ENCODE measurements around the gene TMEM123.

TMEM123 gene

DNA sequence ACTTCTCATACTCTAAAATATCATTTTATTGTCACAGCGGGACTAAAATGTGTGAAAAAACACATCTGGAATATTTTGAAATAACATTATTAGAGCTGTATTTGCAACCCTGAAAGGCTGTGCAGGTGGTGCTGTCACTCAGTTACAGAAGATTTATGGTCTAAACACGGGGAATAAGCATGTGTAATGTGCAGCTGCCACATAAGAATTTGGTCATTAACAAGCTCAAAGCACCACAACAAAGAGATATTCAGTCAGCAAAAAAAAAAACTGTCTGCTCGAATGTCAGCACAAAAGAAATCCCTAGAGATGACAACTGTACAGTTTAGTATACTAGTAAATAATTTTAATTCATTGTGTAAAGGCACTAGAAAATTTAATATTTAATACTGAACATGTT, 31.3 kb downstream of the TMEM123 start:
- DNase-seq = no peak

DNA sequence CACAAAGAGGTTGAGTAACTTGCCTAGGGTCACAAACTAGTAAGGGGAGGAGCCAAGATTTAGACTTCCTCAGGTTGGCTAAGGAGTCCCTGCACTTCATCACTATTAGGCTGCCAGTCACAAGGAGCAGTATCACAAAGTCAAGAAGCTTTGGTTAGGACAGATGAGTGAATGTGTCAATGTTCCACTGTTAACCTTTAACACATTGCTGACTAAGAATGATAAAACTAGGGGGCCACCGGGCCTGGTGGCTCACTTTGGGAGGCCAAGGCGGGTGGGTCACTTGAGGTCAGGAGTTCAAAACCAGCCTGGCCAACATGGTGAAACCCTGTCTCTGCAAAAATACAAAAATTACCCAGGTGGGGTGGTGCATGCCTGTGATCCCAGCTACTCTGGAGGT, 32.0 kb downstream of the TMEM123 start:
- DNase-seq = no peak

DNA sequence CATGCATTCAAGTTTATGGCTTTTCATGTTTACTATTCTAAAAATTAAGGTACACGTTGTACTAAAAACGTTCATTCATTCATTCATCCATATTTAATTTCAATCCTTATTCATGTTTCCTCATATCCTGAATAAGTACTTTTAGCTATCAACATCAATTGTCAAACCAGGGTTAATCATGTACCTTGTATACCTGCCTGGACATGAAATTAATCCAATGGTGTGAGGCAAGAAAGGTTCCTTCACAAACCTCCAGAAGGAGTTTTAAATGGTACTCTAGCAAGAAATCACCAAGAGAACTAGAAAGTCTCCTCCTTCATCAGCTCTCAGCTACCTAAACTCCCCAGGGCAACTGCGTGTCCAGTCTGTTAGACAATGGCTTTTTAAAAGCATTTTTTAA, 33.4 kb downstream of the TMEM123 start:
- no peak for DNase-seq

GRCh38 chr11:102416976-102417375, 35.6 kb downstream of the TMEM123 start:
- no peak for DNase-seq

DNA sequence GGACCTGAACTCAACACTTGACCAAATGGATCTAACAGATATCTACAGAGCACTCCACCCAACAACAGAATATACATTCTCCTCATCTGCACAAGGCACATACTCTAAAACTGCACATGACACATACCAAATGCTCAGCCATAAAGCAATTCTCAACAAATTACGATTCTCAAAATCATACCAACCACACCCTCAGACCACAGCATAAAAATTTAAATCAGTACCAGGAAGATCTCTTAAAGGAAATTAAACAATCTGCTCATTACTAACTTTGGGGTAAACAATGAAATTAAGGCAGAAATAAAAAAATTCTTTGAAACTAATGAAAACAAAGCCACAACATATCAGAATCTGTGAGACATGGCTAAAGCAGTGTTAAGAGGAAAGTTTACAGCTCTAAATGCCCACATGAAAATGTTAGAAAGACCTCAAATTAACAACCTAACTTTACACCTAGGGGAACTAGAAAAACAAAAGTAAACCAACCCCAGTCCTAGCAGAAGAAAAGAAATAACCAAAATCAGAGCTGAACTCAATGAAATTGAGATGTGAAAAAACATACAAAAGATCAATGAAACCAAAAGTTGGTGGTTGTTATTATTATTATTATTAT, 37.2 kb downstream of the TMEM123 start:
- no peak for DNase-seq

DNA sequence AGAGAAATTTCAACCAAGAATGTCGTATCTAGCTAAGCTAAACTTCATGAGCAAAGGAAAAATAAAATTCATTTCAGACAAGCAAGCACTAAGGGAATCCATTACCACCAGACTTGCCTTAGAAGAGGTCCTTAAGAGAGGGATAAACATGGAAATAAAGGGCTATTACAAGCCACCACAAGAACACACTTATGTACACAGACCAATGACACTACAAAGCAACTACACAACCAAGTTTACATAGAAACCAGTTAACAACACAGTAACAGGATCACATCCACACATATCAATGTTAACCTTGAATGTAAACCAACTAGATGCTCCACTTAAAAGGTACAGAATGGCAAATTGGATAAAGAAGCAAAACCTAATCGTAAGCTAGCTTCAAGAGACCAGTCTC, 38.0 kb downstream of the TMEM123 start:
- no peak for DNase-seq

GRCh38 chr11:102413497-102413896, 39.1 kb downstream of the TMEM123 start:
- no peak for DNase-seq

- DNase-seq = no peak
These were observed 41.4 kb downstream of the TMEM123 start for GRCh38 chr11:102411142-102411541.

DNA sequence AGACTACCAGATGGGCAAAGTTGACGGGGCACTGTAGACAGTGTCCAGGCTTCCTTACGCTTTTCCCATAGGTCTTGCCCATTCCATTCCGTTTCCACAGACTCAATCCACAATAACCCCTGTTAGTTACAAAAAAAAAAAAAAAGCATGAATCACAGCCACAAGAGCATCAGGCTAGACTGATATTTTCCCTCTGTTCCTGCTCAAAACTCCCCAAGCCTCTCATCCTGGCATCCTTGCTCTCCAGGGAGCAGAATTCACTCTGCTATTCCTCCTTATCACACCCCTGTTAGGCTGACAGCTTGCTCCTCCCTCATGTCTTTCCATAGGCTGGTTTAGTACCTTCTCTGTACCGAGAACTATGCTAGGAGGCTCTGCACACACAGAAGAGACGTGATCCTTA, 42.2 kb downstream of the TMEM123 start:
- no peak for DNase-seq

GRCh38 chr11:102408339-102408738, 44.2 kb downstream of the TMEM123 start:
- no peak for DNase-seq

GRCh38 chr11:102407901-102408300, 44.7 kb downstream of the TMEM123 start:
- DNase-seq = no peak

- DNase-seq = no peak
These were observed 46.5 kb downstream of the TMEM123 start for GRCh38 chr11:102406099-102406498.

DNA sequence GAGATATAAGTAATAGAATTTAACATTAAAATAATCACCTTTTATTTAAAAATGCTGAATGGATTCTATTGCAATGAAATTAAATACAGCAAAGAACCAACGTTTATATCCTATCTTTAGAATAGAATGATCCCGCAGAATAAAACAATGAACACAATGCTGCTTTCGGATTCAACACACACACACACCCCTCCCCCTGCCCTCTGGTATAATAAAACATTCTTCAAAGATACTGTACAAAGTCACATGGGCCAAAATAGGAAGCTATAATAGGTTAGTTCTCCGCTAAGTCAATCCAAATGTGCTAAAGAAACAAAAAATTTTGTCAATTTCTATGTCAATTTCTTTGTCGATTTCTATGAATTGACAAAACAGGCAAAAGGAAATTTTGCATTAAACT, 47.1 kb downstream of the TMEM123 start:
- DNase-seq = no peak

- no peak for DNase-seq
These were observed 50.0 kb downstream of the TMEM123 start for GRCh38 chr11:102402548-102402947.

GRCh38 chr11:102401905-102402304, 50.7 kb downstream of the TMEM123 start:
- DNase-seq = no peak

DNA sequence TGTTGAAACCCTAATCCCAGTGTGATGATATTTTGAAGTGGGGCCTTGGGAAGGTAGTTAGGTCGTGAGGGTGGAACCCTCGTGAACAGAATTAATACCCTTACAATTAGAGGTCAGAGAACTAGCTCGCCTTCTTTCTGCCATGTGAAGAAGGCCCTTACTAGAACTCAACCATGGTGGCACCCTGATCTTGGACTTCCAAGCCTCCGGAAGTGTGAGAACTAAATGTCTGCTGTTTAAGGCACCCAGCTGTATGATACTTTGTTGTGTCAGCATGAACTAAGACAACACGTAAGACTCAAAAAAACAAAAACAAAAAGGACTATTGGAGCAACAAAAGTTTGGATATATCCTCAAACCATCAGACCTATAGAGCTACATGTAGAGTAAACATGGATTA, 52.0 kb downstream of the TMEM123 start:
- DNase-seq = no peak

DNA sequence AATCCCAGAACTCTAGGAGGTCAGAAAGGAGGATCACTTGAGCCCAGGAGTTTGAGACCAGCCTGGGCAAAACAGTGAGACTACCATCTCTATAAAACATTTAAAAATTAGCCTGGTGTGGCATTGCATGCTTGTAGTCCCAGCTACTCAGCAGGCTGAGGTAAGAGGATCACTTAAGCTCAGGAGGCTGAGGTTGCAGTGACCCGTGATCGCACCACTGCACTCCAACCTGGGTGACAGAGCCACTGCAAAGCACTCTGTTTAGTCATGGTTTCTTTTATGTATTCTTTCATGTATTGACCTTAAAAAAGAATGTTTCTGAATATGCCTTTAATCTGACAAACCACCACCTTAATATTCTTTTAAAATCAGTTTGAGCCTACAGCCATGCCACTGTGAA, 53.4 kb downstream of the TMEM123 start:
- DNase-seq = no peak

- DNase-seq = no peak
These were observed 54.3 kb downstream of the TMEM123 start for GRCh38 chr11:102398297-102398696.

DNA sequence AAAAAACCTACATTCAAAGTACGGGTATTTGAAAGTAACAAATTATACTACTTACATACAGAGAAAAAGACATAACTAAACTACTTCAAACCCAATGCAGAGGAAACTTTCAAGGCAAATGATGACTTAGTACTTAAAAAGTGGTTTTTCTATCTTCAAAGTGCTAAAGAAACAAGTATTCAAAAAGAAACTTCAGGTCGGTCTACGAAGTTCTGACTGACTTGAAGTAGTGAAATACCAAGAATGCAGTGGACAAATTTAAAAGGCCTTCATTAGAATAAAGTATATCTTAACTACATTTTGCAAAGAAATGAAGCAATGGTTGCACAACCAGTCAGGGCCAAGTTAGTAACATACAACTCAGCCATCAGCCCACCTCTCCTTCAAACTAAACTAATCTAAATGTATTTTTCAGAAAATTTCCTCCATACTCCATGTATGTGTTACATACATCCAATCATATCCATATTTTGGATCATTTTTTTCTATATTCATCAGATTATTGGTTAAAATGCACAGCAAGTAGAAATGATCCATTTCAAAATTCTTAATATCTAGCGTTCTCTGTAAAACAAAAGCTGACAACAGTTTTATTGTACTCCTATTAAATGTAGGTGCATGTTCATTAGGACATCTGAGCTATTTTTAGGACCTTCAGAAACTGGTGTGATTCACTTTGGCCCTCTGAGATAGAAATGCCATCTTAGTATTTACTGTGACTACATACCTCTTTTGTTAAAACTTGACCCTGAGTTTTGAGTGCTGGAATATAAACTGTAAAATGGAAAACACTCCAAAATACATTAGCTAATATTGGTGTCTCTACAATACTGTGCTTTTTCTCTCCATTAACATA, 55.6 kb downstream of the TMEM123 start:
- no peak for DNase-seq

- no peak for DNase-seq
These were observed 56.7 kb downstream of the TMEM123 start for GRCh38 chr11:102395720-102396393.

DNA sequence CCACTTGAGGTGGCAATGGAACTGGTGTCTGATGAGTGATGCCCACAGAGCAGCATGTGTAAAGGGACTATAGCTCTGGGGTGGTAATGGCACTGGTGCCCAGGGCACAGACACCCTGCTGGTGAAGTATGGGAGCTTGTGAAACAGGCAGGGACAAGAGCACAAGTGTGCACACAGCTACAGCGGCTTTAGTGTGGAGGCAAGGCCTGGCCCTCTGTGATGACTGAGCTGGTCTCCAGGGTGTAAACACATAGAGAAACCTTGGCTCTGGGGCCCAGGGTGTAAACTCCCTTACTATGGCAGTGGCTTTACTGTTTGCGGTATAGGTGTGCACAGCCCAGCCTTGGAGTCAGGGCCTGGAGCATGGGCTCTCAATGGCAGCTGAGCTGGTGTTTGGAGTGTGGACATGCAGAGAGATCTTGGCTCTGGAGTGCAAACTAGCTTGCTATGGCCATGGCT, 59.3 kb downstream of the TMEM123 start:
- no peak for DNase-seq

DNA sequence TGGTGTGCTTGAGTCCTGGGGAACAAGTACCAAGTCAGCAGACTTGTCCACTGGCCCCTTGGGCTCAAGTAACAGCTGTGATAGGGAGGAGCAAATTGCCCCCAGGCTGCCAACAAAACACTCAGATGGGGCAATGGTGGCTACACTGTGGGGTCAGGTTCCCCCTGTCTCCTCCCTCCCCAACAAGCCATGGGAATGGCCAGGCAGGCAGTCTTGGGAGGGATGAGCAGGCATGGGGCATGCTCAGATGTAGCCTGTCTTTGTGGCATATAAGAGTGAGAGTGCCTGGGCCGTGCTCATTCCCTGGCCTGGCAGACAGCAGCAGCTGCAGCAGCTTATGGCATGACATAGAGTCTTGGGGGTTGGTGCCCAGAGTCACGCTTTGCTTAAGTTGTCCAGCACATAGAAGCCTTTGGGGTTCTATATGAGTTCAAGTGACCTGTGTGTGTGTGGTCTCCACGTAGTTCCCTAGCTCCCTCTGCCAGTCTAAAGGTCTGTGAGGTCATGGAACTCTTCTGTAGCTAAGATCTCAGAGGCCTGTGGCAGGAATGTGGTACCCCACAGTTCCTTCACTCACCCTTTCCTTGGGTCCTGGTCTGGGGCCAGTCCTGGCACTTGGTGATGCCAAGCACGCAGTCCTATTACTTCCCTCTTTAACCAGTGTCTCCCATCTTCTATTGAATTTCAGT, 60.9 kb downstream of the TMEM123 start:
- DNase-seq = no peak

All from stimulated activated CD4-positive, alpha-beta T cell treated with anti-CD3 and anti-CD28 coated beads, Interleukin-4, amount 100 ng/mL, for 1 hour (primary cell).